Cardiac fibroblast (primary cell): ENCODE measurements around the gene GUCA2B.

Experiments used
- DNase-seq, 2 donors: peaks; one replicate each; pipeline versions ENCODE4 v3.0.0 to v3.0.0-alpha.2; 2010; ENCODE audit warnings: low read depth in 2 of 2
- H3K4me3 ChIP-seq, 2 donors: replicated peaks in 1 of 2; 1 replicate in 1 of 2; 2 replicates in 1 of 2; pipeline ENCODE4 v1.5.1; 2011; ENCODE audit warnings: low read depth in 2 of 2, low read length in 2 of 2, mild to moderate bottlenecking in 2 of 2, moderate library complexity in 1 of 2
- TF ChIP-seq, protein P1 (sequence below): IDR thresholded peaks from one replicate; pipeline ENCODE4 v1.5.1; 2011; ENCODE audit warnings: low read depth, mild to moderate bottlenecking, low read length, inconsistent platforms

Gene GUCA2B

DNA sequence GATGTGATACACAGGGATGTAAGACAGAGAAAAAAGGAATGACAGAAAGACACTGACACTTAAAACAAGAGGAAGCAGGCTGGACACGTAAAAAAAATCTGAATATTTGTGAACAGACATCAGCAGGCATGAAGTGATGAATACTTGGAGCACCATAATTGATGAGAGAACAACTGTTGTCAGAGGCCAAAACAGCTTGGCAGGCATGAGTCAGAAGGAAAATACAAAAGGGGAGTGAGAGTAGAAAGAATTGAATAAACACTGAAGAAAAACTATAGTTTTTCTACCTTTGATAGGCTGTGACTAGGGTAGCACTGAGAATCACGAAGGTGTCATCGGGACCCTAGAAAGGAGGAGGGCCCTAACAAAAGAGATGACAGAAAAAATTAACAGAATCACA lies 32.9 kb downstream of the GUCA2B start:
- H3K4me3 ChIP-seq, result no peak overlapping the region
- TF ChIP-seq, protein P1, sequence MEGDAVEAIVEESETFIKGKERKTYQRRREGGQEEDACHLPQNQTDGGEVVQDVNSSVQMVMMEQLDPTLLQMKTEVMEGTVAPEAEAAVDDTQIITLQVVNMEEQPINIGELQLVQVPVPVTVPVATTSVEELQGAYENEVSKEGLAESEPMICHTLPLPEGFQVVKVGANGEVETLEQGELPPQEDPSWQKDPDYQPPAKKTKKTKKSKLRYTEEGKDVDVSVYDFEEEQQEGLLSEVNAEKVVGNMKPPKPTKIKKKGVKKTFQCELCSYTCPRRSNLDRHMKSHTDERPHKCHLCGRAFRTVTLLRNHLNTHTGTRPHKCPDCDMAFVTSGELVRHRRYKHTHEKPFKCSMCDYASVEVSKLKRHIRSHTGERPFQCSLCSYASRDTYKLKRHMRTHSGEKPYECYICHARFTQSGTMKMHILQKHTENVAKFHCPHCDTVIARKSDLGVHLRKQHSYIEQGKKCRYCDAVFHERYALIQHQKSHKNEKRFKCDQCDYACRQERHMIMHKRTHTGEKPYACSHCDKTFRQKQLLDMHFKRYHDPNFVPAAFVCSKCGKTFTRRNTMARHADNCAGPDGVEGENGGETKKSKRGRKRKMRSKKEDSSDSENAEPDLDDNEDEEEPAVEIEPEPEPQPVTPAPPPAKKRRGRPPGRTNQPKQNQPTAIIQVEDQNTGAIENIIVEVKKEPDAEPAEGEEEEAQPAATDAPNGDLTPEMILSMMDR, result no peak
- DNase-seq, result peak; percentile 42 to 76

DNA sequence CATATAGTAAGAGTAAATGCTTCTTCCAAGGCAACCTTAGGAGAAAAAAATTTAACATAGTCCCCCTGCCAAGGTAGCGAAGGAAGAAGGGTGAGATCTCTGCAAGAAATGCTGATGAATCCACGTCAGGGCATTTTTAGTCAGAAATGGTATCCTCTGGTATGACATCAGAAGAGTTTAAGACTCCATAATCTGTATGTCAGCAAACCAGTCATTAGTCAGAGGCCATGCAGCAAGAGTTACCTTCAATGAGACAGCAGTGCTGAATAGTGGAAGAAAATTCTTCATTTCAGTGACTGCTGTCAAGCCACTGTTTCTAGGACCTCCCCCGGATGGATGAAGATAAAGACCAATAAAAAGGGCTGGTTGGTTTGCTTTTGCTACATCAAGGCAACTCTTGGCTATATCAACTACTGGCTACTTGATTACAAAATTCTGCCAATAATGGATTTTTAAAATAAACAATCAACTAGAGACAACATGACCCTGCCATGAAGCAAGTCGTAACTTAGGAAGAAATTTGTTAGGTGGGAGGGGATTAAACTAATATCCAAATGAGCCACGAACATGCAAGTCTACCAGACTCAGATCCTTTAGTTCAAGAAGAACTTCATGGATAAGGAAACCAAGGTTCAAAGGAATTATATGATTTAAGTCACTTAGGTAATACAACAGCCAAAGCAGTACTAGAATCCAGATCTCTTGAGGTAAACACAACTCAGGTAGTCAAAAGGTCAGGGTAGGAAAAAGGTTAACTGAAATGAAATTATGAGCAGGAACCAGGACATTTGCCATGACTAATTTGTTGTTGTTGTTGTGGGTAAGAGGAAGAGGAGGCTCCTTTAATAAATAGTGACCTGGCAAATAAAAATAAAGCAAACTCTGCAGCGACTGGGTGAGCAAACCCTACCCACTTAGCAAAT lies 37.0 kb downstream of the GUCA2B start:
- DNase-seq, result no peak
- TF ChIP-seq, protein P1, result no peak
- no peak overlapping the region for H3K4me3 ChIP-seq

DNA sequence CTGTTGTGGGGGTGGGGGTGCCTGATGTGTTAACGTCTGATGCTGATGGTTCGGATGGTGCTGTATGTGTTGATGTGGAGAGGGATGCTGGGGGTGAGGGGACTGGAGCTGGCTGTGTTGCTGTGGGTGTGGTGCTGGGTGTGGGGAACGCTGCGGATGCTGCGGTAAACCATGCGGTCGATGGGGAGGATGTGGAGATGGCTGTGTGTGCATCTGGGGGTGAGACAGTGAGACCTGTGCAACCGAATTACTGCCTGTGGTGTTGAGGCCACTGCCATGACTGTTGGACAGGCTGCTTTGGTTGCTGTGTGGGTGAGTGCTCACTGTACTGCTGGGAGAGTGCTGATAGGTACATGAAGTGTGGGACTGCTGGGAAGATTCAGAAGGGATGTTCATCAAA lies 38.1 kb downstream of the GUCA2B start:
- no peak overlapping the region for H3K4me3 ChIP-seq
- TF ChIP-seq, protein P1, result no peak
- DNase-seq, result no peak

DNA sequence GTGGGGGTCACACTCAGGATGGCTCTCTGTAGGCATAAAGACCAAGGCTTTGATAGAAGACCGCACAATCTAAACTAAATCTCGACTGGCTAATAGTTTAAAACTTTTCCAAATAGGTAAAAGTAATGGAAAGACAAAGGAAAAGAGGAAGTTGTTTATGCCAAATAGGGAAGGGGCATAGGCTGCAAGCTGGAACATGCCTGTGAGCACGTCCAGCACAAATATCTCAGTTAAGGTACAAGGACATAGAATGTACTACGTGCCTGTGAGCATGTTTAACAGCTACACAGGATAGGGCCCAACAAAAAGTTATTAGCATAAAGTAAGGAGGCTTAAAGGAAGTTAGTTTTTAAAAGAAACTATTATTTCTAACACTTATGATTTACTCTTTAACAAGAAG lies 38.9 kb downstream of the GUCA2B start:
- TF ChIP-seq, protein P1, result no peak
- no peak overlapping the region for H3K4me3 ChIP-seq
- no peak for DNase-seq

DNA sequence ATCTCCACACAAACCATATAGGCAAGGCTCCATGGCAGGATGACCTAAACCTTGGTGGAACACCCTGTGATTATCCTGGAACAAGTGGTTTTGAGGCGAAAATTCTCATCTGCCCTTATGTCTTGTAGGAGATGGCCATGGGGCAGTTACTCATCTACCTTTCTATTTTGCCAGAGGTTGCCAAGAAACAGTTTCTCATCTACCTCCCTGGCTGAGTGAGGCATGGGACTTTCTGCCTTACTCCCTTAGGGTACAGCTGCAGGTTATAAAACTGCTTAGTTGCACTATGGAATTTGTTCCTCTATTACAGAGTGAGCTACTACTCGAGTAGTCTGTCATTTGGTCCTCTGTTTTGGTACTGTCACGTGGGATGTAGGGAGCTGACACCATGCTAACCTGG lies 42.6 kb downstream of the GUCA2B start:
- no peak overlapping the region for H3K4me3 ChIP-seq
- no peak for DNase-seq
- TF ChIP-seq, protein P1, result no peak

DNA sequence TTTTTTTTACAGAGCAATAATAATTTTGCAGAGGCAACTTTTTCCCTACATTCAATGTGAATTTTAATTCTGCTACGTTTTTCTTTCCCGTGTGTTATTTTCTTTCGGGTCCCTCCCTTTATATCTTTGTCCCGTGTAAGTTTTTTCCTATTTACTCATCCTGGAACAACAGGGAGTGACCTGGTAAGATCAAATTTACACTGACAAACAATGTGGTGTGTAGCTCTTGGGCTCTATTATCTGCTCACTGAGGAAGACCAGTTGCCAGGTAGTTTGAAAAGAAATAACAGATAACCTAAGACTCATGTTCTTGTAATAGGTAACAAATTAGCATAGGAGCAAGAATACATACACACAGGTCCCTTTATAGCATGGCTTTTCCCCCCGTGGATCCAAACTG lies 45.0 kb downstream of the GUCA2B start:
- TF ChIP-seq, protein P1, result no peak
- DNase-seq, result no peak
- H3K4me3 ChIP-seq, result no peak overlapping the region
